ENCODE measurements around the gene NT5C3B.

Gene NT5C3B

DNA sequence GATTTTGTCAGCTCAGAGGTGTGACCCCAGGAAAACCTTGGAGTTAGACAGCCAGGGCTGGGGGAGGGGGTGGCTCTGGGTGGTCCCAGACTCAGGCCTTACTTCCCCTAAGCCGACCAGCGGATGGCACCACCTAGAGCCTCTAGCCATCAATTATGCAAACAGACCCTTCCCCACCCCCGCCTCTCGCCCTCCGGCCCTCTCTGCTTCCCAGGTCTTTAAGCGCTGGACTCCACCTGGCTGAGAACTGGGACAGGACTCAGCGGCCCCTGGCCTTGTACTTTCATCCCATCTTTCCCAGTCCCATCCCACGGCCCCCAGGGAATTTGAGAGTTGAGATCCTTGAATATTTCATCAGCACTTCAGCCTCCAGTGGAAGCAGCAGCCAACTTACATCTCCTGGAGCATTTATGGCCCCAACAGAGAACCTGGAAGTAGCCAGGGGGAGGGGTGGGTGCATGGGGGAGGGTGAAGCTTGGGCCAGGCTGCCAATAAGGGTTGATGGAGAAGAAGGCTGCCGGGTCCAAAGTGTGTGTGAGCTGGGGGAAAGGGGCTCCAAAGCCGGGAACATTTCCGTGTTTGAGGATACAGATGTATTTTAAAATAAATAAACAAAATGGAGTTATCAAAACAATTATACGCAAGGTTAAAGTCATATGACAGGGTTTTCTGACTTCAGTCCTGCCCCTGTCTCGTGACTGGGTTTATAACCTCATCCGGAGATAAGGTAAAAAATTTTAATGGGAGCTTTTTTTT is 42.1 kb downstream of the NT5C3B start (continued):
- TF ChIP-seq, protein P1, sequence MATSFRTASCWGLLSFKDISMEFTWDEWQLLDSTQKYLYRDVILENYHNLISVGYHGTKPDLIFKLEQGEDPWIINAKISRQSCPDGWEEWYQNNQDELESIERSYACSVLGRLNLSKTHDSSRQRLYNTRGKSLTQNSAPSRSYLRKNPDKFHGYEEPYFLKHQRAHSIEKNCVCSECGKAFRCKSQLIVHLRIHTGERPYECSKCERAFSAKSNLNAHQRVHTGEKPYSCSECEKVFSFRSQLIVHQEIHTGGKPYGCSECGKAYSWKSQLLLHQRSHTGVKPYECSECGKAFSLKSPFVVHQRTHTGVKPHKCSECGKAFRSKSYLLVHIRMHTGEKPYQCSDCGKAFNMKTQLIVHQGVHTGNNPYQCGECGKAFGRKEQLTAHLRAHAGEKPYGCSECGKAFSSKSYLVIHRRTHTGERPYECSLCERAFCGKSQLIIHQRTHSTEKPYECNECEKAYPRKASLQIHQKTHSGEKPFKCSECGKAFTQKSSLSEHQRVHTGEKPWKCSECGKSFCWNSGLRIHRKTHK (tag by site-specific recombination; IDR thresholded peaks at IDR 0.05): no peak
- TF ChIP-seq ZNF169 (tag by site-specific recombination; IDR thresholded peaks at IDR 0.05): no peak; the same call in 1 of the 2 replicates
- TF ChIP-seq ZNF366 (tag by site-specific recombination; conservative IDR thresholded peaks at IDR 0.05): peak; percentile 62; the same call in 1 of the 2 replicates
- peak; percentile 26; the same call in 1 of the 2 replicates for TF ChIP-seq ZBTB8A (tag by site-specific recombination; IDR thresholded peaks at IDR 0.05)
- no peak for TF ChIP-seq SP7 (tag by site-specific recombination; IDR thresholded peaks at IDR 0.05)
- 0 out of 2 replicates have a peak, but pooled peaks have one; percentile 12 for TF ChIP-seq ZNF513 (tag by site-specific recombination; IDR thresholded peaks at IDR 0.05)
- no peak for TF ChIP-seq ZFP41 (tag by site-specific recombination; IDR thresholded peaks at IDR 0.05; ENCODE audit: borderline replicate concordance)
- no peak for TF ChIP-seq ZNF658 (tag by site-specific recombination; IDR thresholded peaks at IDR 0.05)
- TF ChIP-seq ZNF776 (tag by site-specific recombination; IDR thresholded peaks at IDR 0.05; ENCODE audit: borderline replicate concordance): no peak
- TF ChIP-seq, protein P2, sequence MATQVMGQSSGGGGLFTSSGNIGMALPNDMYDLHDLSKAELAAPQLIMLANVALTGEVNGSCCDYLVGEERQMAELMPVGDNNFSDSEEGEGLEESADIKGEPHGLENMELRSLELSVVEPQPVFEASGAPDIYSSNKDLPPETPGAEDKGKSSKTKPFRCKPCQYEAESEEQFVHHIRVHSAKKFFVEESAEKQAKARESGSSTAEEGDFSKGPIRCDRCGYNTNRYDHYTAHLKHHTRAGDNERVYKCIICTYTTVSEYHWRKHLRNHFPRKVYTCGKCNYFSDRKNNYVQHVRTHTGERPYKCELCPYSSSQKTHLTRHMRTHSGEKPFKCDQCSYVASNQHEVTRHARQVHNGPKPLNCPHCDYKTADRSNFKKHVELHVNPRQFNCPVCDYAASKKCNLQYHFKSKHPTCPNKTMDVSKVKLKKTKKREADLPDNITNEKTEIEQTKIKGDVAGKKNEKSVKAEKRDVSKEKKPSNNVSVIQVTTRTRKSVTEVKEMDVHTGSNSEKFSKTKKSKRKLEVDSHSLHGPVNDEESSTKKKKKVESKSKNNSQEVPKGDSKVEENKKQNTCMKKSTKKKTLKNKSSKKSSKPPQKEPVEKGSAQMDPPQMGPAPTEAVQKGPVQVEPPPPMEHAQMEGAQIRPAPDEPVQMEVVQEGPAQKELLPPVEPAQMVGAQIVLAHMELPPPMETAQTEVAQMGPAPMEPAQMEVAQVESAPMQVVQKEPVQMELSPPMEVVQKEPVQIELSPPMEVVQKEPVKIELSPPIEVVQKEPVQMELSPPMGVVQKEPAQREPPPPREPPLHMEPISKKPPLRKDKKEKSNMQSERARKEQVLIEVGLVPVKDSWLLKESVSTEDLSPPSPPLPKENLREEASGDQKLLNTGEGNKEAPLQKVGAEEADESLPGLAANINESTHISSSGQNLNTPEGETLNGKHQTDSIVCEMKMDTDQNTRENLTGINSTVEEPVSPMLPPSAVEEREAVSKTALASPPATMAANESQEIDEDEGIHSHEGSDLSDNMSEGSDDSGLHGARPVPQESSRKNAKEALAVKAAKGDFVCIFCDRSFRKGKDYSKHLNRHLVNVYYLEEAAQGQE (tag by site-specific recombination; IDR thresholded peaks at IDR 0.05): no peak
- TF ChIP-seq ZNF654 (tag by site-specific recombination; IDR thresholded peaks at IDR 0.05; ENCODE audit: low read depth): no peak
- TF ChIP-seq ZNF510 (tag by site-specific recombination; IDR thresholded peaks at IDR 0.05; ENCODE audit: insufficient replicate concordance): no peak

- ChIA-PET CTCF (interaction anchor here (0.6 to 10.6 kb wide), 6 partner anchors 8 to 145 kb away, joined by 3 to 108 read pairs (median 4); partner anchors contain the start of gene JUP), POLR2A (interaction anchor here (0.7 to 5.0 kb wide), 9 partner anchors 8 to 137 kb away, joined by 3 to 38 read pairs (median 3); partner anchors contain the start of genes ACLY, HAP1, JUP and ODAD4)
- Histone ChIP-seq H3K9me3 (ENCODE audit: control insufficient read depth, insufficient read depth, low read depth, low read length) (no peaks in the 10 kb centered on the region), H3K4me3 (ENCODE audit: low read depth, low read length) (no peak overlapping the region; the same call in 1 of the 2 replicates), H3K4me1 (ENCODE audit: control insufficient read depth, insufficient read depth, low read length) (peaks cover 17% of the 10 kb centered on the region), H3K27ac (ENCODE audit: extremely low read depth, low read depth, low read length) (peak overlapping the region; percentile 82), H3K36me3 (ENCODE audit: control insufficient read depth in 2 of 2, insufficient read depth in 1 of 2, low read length in 2 of 2) (no peaks in the 10 kb centered on the region)
- no peak for TF ChIP-seq ZNF292 (tag by site-specific recombination; IDR thresholded peaks at IDR 0.05; ENCODE audit: borderline replicate concordance, low read depth)
- TF ChIP-seq GLIS1 (tag by site-specific recombination; IDR thresholded peaks at IDR 0.05): peak; percentile 51
- no peak for TF ChIP-seq ZNF157 (tag by site-specific recombination; IDR thresholded peaks at IDR 0.05)
- TF ChIP-seq, protein P1 (tag by site-specific recombination; IDR thresholded peaks at IDR 0.05): no peak
- no peak for TF ChIP-seq GFI1B (tag by site-specific recombination; IDR thresholded peaks at IDR 0.05)
- TF ChIP-seq ZNF660 (tag by site-specific recombination; IDR thresholded peaks at IDR 0.05): peak; percentile 23; the same call in 1 of the 2 replicates
- no peak for TF ChIP-seq ZNF324 (tag by site-specific recombination; IDR thresholded peaks at IDR 0.05)
- TF ChIP-seq ZNF571 (tag by site-specific recombination; IDR thresholded peaks at IDR 0.05): no peak
- TF ChIP-seq BCL11A (tag by site-specific recombination; IDR thresholded peaks at IDR 0.05; ENCODE audit: low read depth): 0 out of 2 replicates have a peak, but pooled peaks have one; percentile 37
- TF ChIP-seq ZNF2 (tag by site-specific recombination; IDR thresholded peaks at IDR 0.05): no peak
- no peak for TF ChIP-seq ZNF354C (tag by site-specific recombination; IDR thresholded peaks at IDR 0.05; ENCODE audit: borderline replicate concordance, low read depth)
- TF ChIP-seq, protein P3, sequence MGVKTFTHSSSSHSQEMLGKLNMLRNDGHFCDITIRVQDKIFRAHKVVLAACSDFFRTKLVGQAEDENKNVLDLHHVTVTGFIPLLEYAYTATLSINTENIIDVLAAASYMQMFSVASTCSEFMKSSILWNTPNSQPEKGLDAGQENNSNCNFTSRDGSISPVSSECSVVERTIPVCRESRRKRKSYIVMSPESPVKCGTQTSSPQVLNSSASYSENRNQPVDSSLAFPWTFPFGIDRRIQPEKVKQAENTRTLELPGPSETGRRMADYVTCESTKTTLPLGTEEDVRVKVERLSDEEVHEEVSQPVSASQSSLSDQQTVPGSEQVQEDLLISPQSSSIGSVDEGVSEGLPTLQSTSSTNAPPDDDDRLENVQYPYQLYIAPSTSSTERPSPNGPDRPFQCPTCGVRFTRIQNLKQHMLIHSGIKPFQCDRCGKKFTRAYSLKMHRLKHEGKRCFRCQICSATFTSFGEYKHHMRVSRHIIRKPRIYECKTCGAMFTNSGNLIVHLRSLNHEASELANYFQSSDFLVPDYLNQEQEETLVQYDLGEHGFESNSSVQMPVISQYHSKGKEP (tag by site-specific recombination; IDR thresholded peaks at IDR 0.05): no peak
- TF ChIP-seq ZNF514 (tag by site-specific recombination; IDR thresholded peaks at IDR 0.05): no peak
Observed at GRCh38 chr17:41792845-41793783, 42.9 kb downstream of the NT5C3B start.
